H9 (cell line): ENCODE measurements around the gene BBIP1. TPM values are rescaled to one million over a fixed set of nuclear protein-coding genes. Genes with fewer than 3 reads are reported as not detected.

Source experiments
- DNase-seq: peaks from one replicate; pipeline ENCODE4 v3.0.0-alpha.2; 2017
- H2AFZ ChIP-seq: one replicate; pipeline ENCODE4 v1.6.1; 2013; ENCODE audit warnings: mild to moderate bottlenecking, low read length, control low read depth, moderate library complexity
- H2AK5ac ChIP-seq: 2 replicates; pipeline ENCODE4 v1.6.1; 2013; ENCODE audit warnings: low read length, control low read depth, mixed read lengths; ENCODE audit not compliant: insufficient read length
- H2BK120ac ChIP-seq: one replicate; pipeline ENCODE4 v1.6.1; 2013; ENCODE audit warnings: low read depth, mild to moderate bottlenecking, low read length, control low read depth, inconsistent platforms; ENCODE audit not compliant: poor library complexity, severe bottlenecking
- H2BK12ac ChIP-seq: 2 replicates; pipeline ENCODE4 v1.6.1; 2013; ENCODE audit warnings: low read length, control low read depth, mixed read lengths, low read depth; ENCODE audit not compliant: insufficient read length
- H2BK15ac ChIP-seq: 2 replicates; pipeline ENCODE4 v1.6.1; 2013; ENCODE audit warnings: low read depth, low read length, control low read depth
- H2BK20ac ChIP-seq: one replicate; pipeline ENCODE4 v1.6.1; 2013; ENCODE audit warnings: low read depth, mild to moderate bottlenecking, low read length, control low read depth, inconsistent platforms; ENCODE audit not compliant: poor library complexity, severe bottlenecking
- H2BK5ac ChIP-seq: 2 replicates; pipeline ENCODE4 v1.6.1; 2013; ENCODE audit warnings: low read length, control low read depth, mixed read lengths; ENCODE audit not compliant: insufficient read length
- H3K14ac ChIP-seq: 2 replicates; pipeline ENCODE4 v1.6.1; 2013; ENCODE audit warnings: low read length, control low read depth; ENCODE audit not compliant: insufficient read depth
- H3K18ac ChIP-seq: 2 replicates; pipeline ENCODE4 v1.6.1; 2013; ENCODE audit warnings: low read depth, mild to moderate bottlenecking, mixed read lengths, low read length, control low read depth; ENCODE audit not compliant: insufficient read length
- H3K23ac ChIP-seq: 2 replicates; pipeline ENCODE4 v1.6.1; 2013; ENCODE audit warnings: low read length, control low read depth, mixed read lengths, low read depth; ENCODE audit not compliant: insufficient read length
- H3K23me2 ChIP-seq: 2 replicates; pipeline ENCODE4 v1.6.1; 2013; ENCODE audit warnings: low read depth, mild to moderate bottlenecking, mixed read lengths, low read length, control low read depth; ENCODE audit not compliant: insufficient read length, poor library complexity, severe bottlenecking
- H3K27ac ChIP-seq: 2 replicates; pipeline ENCODE4 v1.5.1; 2013; ENCODE audit warnings: low read length, control low read depth, mixed read lengths, low read depth; ENCODE audit not compliant: insufficient read length
- H3K27me3 ChIP-seq: 2 replicates; pipeline ENCODE4 v1.6.1; 2013; ENCODE audit warnings: low read length, control low read depth, inconsistent platforms; ENCODE audit not compliant: insufficient read depth
- H3K4ac ChIP-seq: 2 replicates; pipeline ENCODE4 v1.6.1; 2013; ENCODE audit warnings: low read depth, mild to moderate bottlenecking, control low read depth, inconsistent platforms, low read length, moderate library complexity
- H3K4me1 ChIP-seq: 2 replicates; pipeline ENCODE4 v1.6.1; 2013; ENCODE audit warnings: low read length, control low read depth, inconsistent platforms; ENCODE audit not compliant: insufficient read depth
- H3K4me2 ChIP-seq: 2 replicates; pipeline ENCODE4 v1.6.1; 2013; ENCODE audit warnings: low read length, control low read depth, mixed read lengths; ENCODE audit not compliant: insufficient read length, insufficient read depth
- H3K56ac ChIP-seq: 2 replicates; pipeline ENCODE4 v1.6.1; 2013; ENCODE audit warnings: low read depth, mild to moderate bottlenecking, mixed read lengths, low read length, control low read depth; ENCODE audit not compliant: insufficient read length
- H3K79me1 ChIP-seq: 2 replicates; pipeline ENCODE4 v1.6.1; 2013; ENCODE audit warnings: low read depth, mild to moderate bottlenecking, moderate library complexity, low read length, control low read depth, inconsistent platforms; ENCODE audit not compliant: insufficient read depth, poor library complexity, severe bottlenecking
- H3K79me2 ChIP-seq: 2 replicates; pipeline ENCODE4 v1.6.1; 2013; ENCODE audit warnings: low read length, control low read depth, inconsistent platforms; ENCODE audit not compliant: insufficient read depth
- H3K9ac ChIP-seq: 2 replicates; pipeline ENCODE4 v1.6.1; 2013; ENCODE audit warnings: low read length, control low read depth, mixed read lengths; ENCODE audit not compliant: insufficient read length; ENCODE audit errors: extremely low read depth
- H3K9me3 ChIP-seq: one replicate; pipeline ENCODE4 v1.6.1; 2013; ENCODE audit warnings: low read depth, low read length, inconsistent platforms; ENCODE audit not compliant: control insufficient read depth
- H3T11ph ChIP-seq: one replicate; pipeline ENCODE4 v1.6.1; 2013; ENCODE audit warnings: mild to moderate bottlenecking, low read length, control low read depth, inconsistent platforms
- H4K20me1 ChIP-seq: one replicate; pipeline ENCODE4 v1.6.1; 2013; ENCODE audit not compliant: control insufficient read depth, insufficient read length, insufficient read depth
- H4K5ac ChIP-seq: 2 replicates; pipeline ENCODE4 v1.6.1; 2013; ENCODE audit warnings: low read depth, mild to moderate bottlenecking, mixed read lengths, low read length, control low read depth; ENCODE audit not compliant: insufficient read length
- H4K8ac ChIP-seq: replicated peaks from 2 replicates; pipeline ENCODE4 v1.6.1; 2013; ENCODE audit warnings: low read length, control low read depth, mixed read lengths, low read depth; ENCODE audit not compliant: insufficient read length
- H4K91ac ChIP-seq: 2 replicates; pipeline ENCODE4 v1.6.1; 2013; ENCODE audit warnings: low read depth, mild to moderate bottlenecking, moderate library complexity, mixed read lengths, low read length, control low read depth; ENCODE audit not compliant: insufficient read length
- H3K27ac Mint-ChIP-seq, 3 experiments: 2 replicates in 2 of 3; 3 replicates in 1 of 3; pipeline ENCODE4 v1.8.0; 2020 to 2021; ENCODE audit warnings: mixed read lengths in 3 of 3, mild to moderate bottlenecking in 1 of 3, moderate library complexity in 1 of 3
- H3K27me3 Mint-ChIP-seq: 2 replicates; pipeline ENCODE4 v1.8.0; 2021; ENCODE audit warnings: low read depth, mild to moderate bottlenecking, moderate library complexity, mixed read lengths
- H3K36me3 Mint-ChIP-seq, 3 experiments: 2 replicates in 2 of 3; 3 replicates in 1 of 3; pipeline ENCODE4 v1.8.0; 2020 to 2021; ENCODE audit warnings: low read depth in 3 of 3, mixed read lengths in 3 of 3; ENCODE audit not compliant: insufficient read depth in 1 of 3
- H3K4me1 Mint-ChIP-seq, 2 experiments: 2 replicates each; pipeline ENCODE4 v1.8.0; 2020; ENCODE audit warnings: mixed read lengths in 2 of 2
- H3K4me3 Mint-ChIP-seq, 2 experiments: 2 replicates in 1 of 2; 3 replicates in 1 of 2; pipeline ENCODE4 v1.8.0; 2020 to 2021; ENCODE audit warnings: mild to moderate bottlenecking in 2 of 2, mixed read lengths in 2 of 2, moderate library complexity in 1 of 2
- H3K9me3 Mint-ChIP-seq, 2 experiments: 2 replicates in 1 of 2; 3 replicates in 1 of 2; pipeline ENCODE4 v1.8.0; 2020; ENCODE audit warnings: mild to moderate bottlenecking in 2 of 2, mixed read lengths in 2 of 2, moderate library complexity in 1 of 2
- WGBS: extraction: QIAGEN DNeasy Blood & Tissue Kit; methylation state at CpG from one replicate; pipeline ENCODE4 v1.1.7; 2013; ENCODE audit warnings: missing lambda C conversion rate, low lambda C conversion rate, mixed read lengths; ENCODE audit not compliant: insufficient read length; ENCODE audit errors: extremely low coverage; 5-methylcytosine and 5-hydroxymethylcytosine counted together
- total RNA-seq: library from RNA; stranded (reverse); gene quantifications from 2 replicates; pipeline ENCODE4 v1.2.1, GENCODE V29; 2021
- TF ChIP-seq, protein P1 (sequence below): fragments of 200-600 bp; sonication (generic); conservative IDR thresholded peaks from 3 replicates; pipeline ENCODE4 v1.8.0; 2021; ENCODE audit warnings: antibody characterized with exemption, mild to moderate bottlenecking

BBIP1 gene
- total RNA-seq, 1 experiment from 2014 or later, result 18.8 TPM

- no peak overlapping the region for H3K23ac ChIP-seq
- no peak overlapping the region for H2BK120ac ChIP-seq
- no peak overlapping the region for H4K91ac ChIP-seq
- H3K9me3 ChIP-seq, result no peaks in the 10 kb centered on the region
- Mint-ChIP-seq H3K4me3 (no peak overlapping the region), H3K27ac (no peak overlapping the region), H3K9me3 (no peaks in the 10 kb centered on the region), H3K36me3 (peaks cover 5 to 10% (median 8%) of the 10 kb centered on the region in 3 experiments; a peak in 4 of 7 replicates), H3K27me3 (no peaks in the 10 kb centered on the region), H3K4me1 (peaks cover 2 to 7% of the 10 kb centered on the region in 2 experiments; a peak in 1 of 4 replicates)
- no peaks in the 10 kb centered on the region; the same call in 1 of the 2 replicates for H3K79me2 ChIP-seq
- H3K9ac ChIP-seq, result no peak overlapping the region
- H3K18ac ChIP-seq, result no peak overlapping the region
- H4K20me1 ChIP-seq, result no peaks in the 10 kb centered on the region
- H2AK5ac ChIP-seq, result no peak overlapping the region
- no peak overlapping the region for H3K4ac ChIP-seq
- DNase-seq, result no peak
- H3K27me3 ChIP-seq, result no peaks in the 10 kb centered on the region
- no peaks in the 10 kb centered on the region for H3K79me1 ChIP-seq
- H3K14ac ChIP-seq, result no peak overlapping the region
- H4K5ac ChIP-seq, result no peak overlapping the region
- TF ChIP-seq, protein P1, sequence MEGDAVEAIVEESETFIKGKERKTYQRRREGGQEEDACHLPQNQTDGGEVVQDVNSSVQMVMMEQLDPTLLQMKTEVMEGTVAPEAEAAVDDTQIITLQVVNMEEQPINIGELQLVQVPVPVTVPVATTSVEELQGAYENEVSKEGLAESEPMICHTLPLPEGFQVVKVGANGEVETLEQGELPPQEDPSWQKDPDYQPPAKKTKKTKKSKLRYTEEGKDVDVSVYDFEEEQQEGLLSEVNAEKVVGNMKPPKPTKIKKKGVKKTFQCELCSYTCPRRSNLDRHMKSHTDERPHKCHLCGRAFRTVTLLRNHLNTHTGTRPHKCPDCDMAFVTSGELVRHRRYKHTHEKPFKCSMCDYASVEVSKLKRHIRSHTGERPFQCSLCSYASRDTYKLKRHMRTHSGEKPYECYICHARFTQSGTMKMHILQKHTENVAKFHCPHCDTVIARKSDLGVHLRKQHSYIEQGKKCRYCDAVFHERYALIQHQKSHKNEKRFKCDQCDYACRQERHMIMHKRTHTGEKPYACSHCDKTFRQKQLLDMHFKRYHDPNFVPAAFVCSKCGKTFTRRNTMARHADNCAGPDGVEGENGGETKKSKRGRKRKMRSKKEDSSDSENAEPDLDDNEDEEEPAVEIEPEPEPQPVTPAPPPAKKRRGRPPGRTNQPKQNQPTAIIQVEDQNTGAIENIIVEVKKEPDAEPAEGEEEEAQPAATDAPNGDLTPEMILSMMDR, result no peak
- no peak overlapping the region for H2BK15ac ChIP-seq
- no peak overlapping the region for H3K27ac ChIP-seq
- no peaks in the 10 kb centered on the region; the same call in 1 of the 2 replicates for H3K4me1 ChIP-seq
- no peak overlapping the region for H2AFZ ChIP-seq
- H2BK5ac ChIP-seq, result no peak overlapping the region
- H3T11ph ChIP-seq, result no peak overlapping the region
- no peak overlapping the region for H3K4me2 ChIP-seq
- H2BK20ac ChIP-seq, result no peak overlapping the region
- no CpG with 5 or more reads among the region's 4 CpGs for WGBS
- no peaks in the 10 kb centered on the region for H3K23me2 ChIP-seq
- H2BK12ac ChIP-seq, result no peak overlapping the region
- H4K8ac ChIP-seq, result no peak overlapping the region
- no peak overlapping the region for H3K56ac ChIP-seq
Measured at GRCh38 chr10:110939419-110939818, 20.4 kb upstream of the BBIP1 start.
